Measurements from ENCODE around the gene CLTCL1. TPM values are rescaled to one million over a fixed set of nuclear protein-coding genes. Genes with fewer than 3 reads are reported as not detected.
"Not testable (repeated sequence)": the region's sequence is repeated elsewhere in the genome, so short reads cannot be mapped to it uniquely, and the experiment has no call there.

Gene CLTCL1
- total RNA-seq, 2 donors from 2014 or later, result 0.50 to 1.5 TPM

GRCh38 chr22:19213001-19213400, 78.5 kb downstream of the CLTCL1 start:
- no peak for DNase-seq (ENCODE audit: low spot score)
- H3K27ac Mint-ChIP-seq, result no peak overlapping the region
- H3K9me3 Mint-ChIP-seq, result no peaks in the 10 kb centered on the region
- peaks cover 0 to 3% of the 10 kb centered on the region in 2 donors for H3K4me1 Mint-ChIP-seq (ENCODE audit: low read depth in 2 of 2)
- no peaks in the 10 kb centered on the region for H3K36me3 Mint-ChIP-seq
- ATAC-seq, result no peak
- peaks cover 13 to 21% of the 10 kb centered on the region in 2 donors for H3K27me3 Mint-ChIP-seq
- H3K4me3 Mint-ChIP-seq, result no peak overlapping the region

- no peak overlapping the region for H3K4me3 Mint-ChIP-seq
- no peak for DNase-seq (ENCODE audit: low spot score)
- no peak overlapping the region for H3K27ac Mint-ChIP-seq
Observed at GRCh38 chr22:19212302-19212870, 79.1 kb downstream of the CLTCL1 start.

GRCh38 chr22:19210188-19210587, 81.3 kb downstream of the CLTCL1 start:
- H3K4me3 Mint-ChIP-seq, result no peak overlapping the region
- no peak for DNase-seq (ENCODE audit: low spot score)
- no peaks in the 10 kb centered on the region for H3K9me3 Mint-ChIP-seq
- no peaks in the 10 kb centered on the region for H3K36me3 Mint-ChIP-seq
- ATAC-seq, result no peak
- no peak overlapping the region for H3K27ac Mint-ChIP-seq
- peaks cover 13 to 21% of the 10 kb centered on the region in 2 donors for H3K27me3 Mint-ChIP-seq
- no peaks in the 10 kb centered on the region for H3K4me1 Mint-ChIP-seq (ENCODE audit: low read depth in 2 of 2)

More at GRCh38 chr22:19212302-19212870, 79.1 kb downstream of the CLTCL1 start:
- H3K4me1 Mint-ChIP-seq (ENCODE audit: low read depth in 2 of 2), result no peaks in the 10 kb centered on the region
- H3K9me3 Mint-ChIP-seq, result no peaks in the 10 kb centered on the region
- no peak for ATAC-seq
- H3K27me3 Mint-ChIP-seq, result peaks cover 13 to 21% of the 10 kb centered on the region in 2 donors
- H3K36me3 Mint-ChIP-seq, result no peaks in the 10 kb centered on the region

- Mint-ChIP-seq H3K9me3 (no peaks in the 10 kb centered on the region), H3K36me3 (no peaks in the 10 kb centered on the region), H3K4me3 (no peak overlapping the region), H3K27me3 (peaks cover 13 to 18% of the 10 kb centered on the region in 2 donors), H3K27ac (no peak overlapping the region), H3K4me1 (ENCODE audit: low read depth in 2 of 2) (no peaks in the 10 kb centered on the region)
- ATAC-seq (no peak), DNase-seq (ENCODE audit: low spot score) (no peak)
Observed at GRCh38 chr22:19208287-19208847, 83.2 kb downstream of the CLTCL1 start.

- Mint-ChIP-seq H3K27me3 (peaks cover 13 to 18% of the 10 kb centered on the region in 2 donors), H3K36me3 (no peaks in the 10 kb centered on the region), H3K9me3 (no peaks in the 10 kb centered on the region), H3K4me3 (no peak overlapping the region), H3K27ac (no peak overlapping the region), H3K4me1 (ENCODE audit: low read depth in 2 of 2) (no peaks in the 10 kb centered on the region)
- no peak for ATAC-seq
- peak; percentile 0 for DNase-seq (ENCODE audit: low spot score)
Observed at GRCh38 chr22:19207884-19208283, 83.6 kb downstream of the CLTCL1 start.

GRCh38 chr22:19207401-19207808, 84.1 kb downstream of the CLTCL1 start:
- H3K27me3 Mint-ChIP-seq, result peaks cover 10 to 18% of the 10 kb centered on the region in 2 donors
- H3K4me1 Mint-ChIP-seq (ENCODE audit: low read depth in 2 of 2), result peaks cover 0 to 4% of the 10 kb centered on the region in 2 donors

GRCh38 chr22:19206287-19206686, 85.2 kb downstream of the CLTCL1 start:
- ATAC-seq (no peak), DNase-seq (ENCODE audit: low spot score) (peak; percentile 10)
- Mint-ChIP-seq H3K9me3 (no peaks in the 10 kb centered on the region), H3K36me3 (no peaks in the 10 kb centered on the region), H3K4me3 (no peak overlapping the region), H3K27ac (no peak overlapping the region), H3K4me1 (ENCODE audit: low read depth in 2 of 2) (peaks cover 0 to 4% of the 10 kb centered on the region in 2 donors), H3K27me3 (peaks cover 4 to 18% of the 10 kb centered on the region in 2 donors)

More at GRCh38 chr22:19207401-19207808, 84.1 kb downstream of the CLTCL1 start:
- no peak overlapping the region for H3K4me3 Mint-ChIP-seq
- DNase-seq (ENCODE audit: low spot score), result peak; percentile 12
- H3K27ac Mint-ChIP-seq, result no peak overlapping the region
- no peaks in the 10 kb centered on the region for H3K36me3 Mint-ChIP-seq
- ATAC-seq, result no peak
- H3K9me3 Mint-ChIP-seq, result no peaks in the 10 kb centered on the region

GRCh38 chr22:19204640-19205039, 86.9 kb downstream of the CLTCL1 start:
- Mint-ChIP-seq H3K27ac (no peak overlapping the region), H3K4me1 (ENCODE audit: low read depth in 2 of 2) (peaks cover 0 to 4% of the 10 kb centered on the region in 2 donors), H3K4me3 (no peak overlapping the region), H3K36me3 (no peaks in the 10 kb centered on the region), H3K27me3 (peaks cover 0 to 14% of the 10 kb centered on the region in 2 donors), H3K9me3 (no peaks in the 10 kb centered on the region)
- DNase-seq (ENCODE audit: low spot score) (peak; percentile 5), ATAC-seq (no peak)

- no peaks in the 10 kb centered on the region for H3K36me3 Mint-ChIP-seq
- peaks cover 0 to 7% of the 10 kb centered on the region in 2 donors for H3K27me3 Mint-ChIP-seq
- ATAC-seq (peak; percentile 5 to 50), DNase-seq (ENCODE audit: low spot score) (no peak)
- H3K4me1 Mint-ChIP-seq (ENCODE audit: low read depth in 2 of 2), result peaks cover 0 to 4% of the 10 kb centered on the region in 2 donors
- H3K9me3 Mint-ChIP-seq, result no peaks in the 10 kb centered on the region
- H3K4me3 Mint-ChIP-seq, result no peak overlapping the region
- no peak overlapping the region for H3K27ac Mint-ChIP-seq
Observed at GRCh38 chr22:19203834-19204233, 87.7 kb downstream of the CLTCL1 start.

- not testable (repeated sequence) for H3K9me3 Mint-ChIP-seq; H3K36me3 Mint-ChIP-seq; DNase-seq (ENCODE audit: low spot score); H3K4me1 Mint-ChIP-seq (ENCODE audit: low read depth in 2 of 2); ATAC-seq; H3K4me3 Mint-ChIP-seq; H3K27ac Mint-ChIP-seq; H3K27me3 Mint-ChIP-seq
Observed at GRCh38 chr22:19202799-19203186, 88.7 kb downstream of the CLTCL1 start.

GRCh38 chr22:19201869-19202798, 89.4 kb downstream of the CLTCL1 start:
- Mint-ChIP-seq H3K27me3 (peaks cover 0 to 7% of the 10 kb centered on the region in 2 donors), H3K36me3 (no peaks in the 10 kb centered on the region), H3K27ac (no peak overlapping the region)

GRCh38 chr22:19201130-19201868, 90.2 kb downstream of the CLTCL1 start:
- H3K4me1 Mint-ChIP-seq (ENCODE audit: low read depth in 2 of 2), result peaks cover 4 to 9% of the 10 kb centered on the region in 2 donors
- H3K4me3 Mint-ChIP-seq, result no peak overlapping the region
- DNase-seq (ENCODE audit: low spot score), result no peak
- no peaks in the 10 kb centered on the region for H3K9me3 Mint-ChIP-seq
- ATAC-seq, result no peak
- no peak overlapping the region for H3K27ac Mint-ChIP-seq
- H3K36me3 Mint-ChIP-seq, result no peaks in the 10 kb centered on the region
- H3K27me3 Mint-ChIP-seq, result peaks cover 0 to 7% of the 10 kb centered on the region in 2 donors

More at GRCh38 chr22:19201869-19202798, 89.4 kb downstream of the CLTCL1 start:
- peak; percentile 43 to 57 for ATAC-seq
- no peak for DNase-seq (ENCODE audit: low spot score)
- H3K4me3 Mint-ChIP-seq, result no peak overlapping the region
- peaks cover 4 to 7% of the 10 kb centered on the region in 2 donors for H3K4me1 Mint-ChIP-seq (ENCODE audit: low read depth in 2 of 2)
- H3K9me3 Mint-ChIP-seq, result no peaks in the 10 kb centered on the region

- Mint-ChIP-seq H3K27me3 (peaks cover 0 to 7% of the 10 kb centered on the region in 2 donors), H3K4me1 (ENCODE audit: low read depth in 2 of 2) (peaks cover 9 to 25% of the 10 kb centered on the region in 2 donors), H3K36me3 (no peaks in the 10 kb centered on the region), H3K27ac (no peak overlapping the region), H3K9me3 (no peaks in the 10 kb centered on the region), H3K4me3 (no peak overlapping the region)
- no peak for DNase-seq (ENCODE audit: low spot score)
- no peak for ATAC-seq
Observed at GRCh38 chr22:19199479-19199878, 92.0 kb downstream of the CLTCL1 start.

Measured in natural killer cell treated with Interleukin-12 subunit alpha and Interleukin-12 subunit beta and Interleukin-15 and Interleukin-18, amount 100 ng/mL, for 72 hours (primary cell).